Right lobe of liver (tissue), 6 donors: ENCODE results near the gene VGLL4. TPM values are rescaled to one million over a fixed set of nuclear protein-coding genes. Genes with fewer than 3 reads are reported as not detected.

Source experiments
- ATAC-seq, 4 donors: fragments of 200-7000 bp; cut with Tn5 transposase; one replicate each; pipeline ENCODE4 v1.9.1; 2020; ENCODE audit warnings: mild to moderate bottlenecking in 4 of 4, moderate library complexity in 4 of 4
- DNase-seq, 3 donors: peaks; one replicate each; pipeline ENCODE4 v3.0.0-alpha.2; 2020
- H3K27ac ChIP-seq, 3 donors: fragments of 200-600 bp; one replicate each; pipeline ENCODE4 v1.8.0; 2022
- H3K27me3 ChIP-seq, 2 donors: fragments of 200-600 bp; one replicate each; pipeline ENCODE4 v1.8.0; 2022
- H3K36me3 ChIP-seq, 4 donors: fragments of 200-600 bp; sonication (generic) in 1 of 4; one replicate each; pipeline versions ENCODE4 v1.5.1 to v1.8.0; 2017 to 2022; ENCODE audit warnings: control low read depth in 1 of 4
- H3K4me1 ChIP-seq, 4 donors: fragments of 200-600 bp; sonication (generic) in 1 of 4; one replicate each; pipeline versions ENCODE4 v1.5.1 to v1.8.0; 2017 to 2022; ENCODE audit warnings: control low read depth in 1 of 4
- H3K4me3 ChIP-seq, 3 donors: fragments of 200-600 bp; one replicate each; pipeline ENCODE4 v1.8.0; 2022
- H3K9me3 ChIP-seq, 4 donors: fragments of 200-600 bp; sonication (generic) in 1 of 4; one replicate each; pipeline versions ENCODE4 v1.5.1 to v1.8.0; 2017 to 2022; ENCODE audit warnings: control low read depth in 1 of 4
- CTCF ChIP-seq, 4 donors: fragments of 200-600 bp in 3 of 4; fragments of 450-650 bp in 1 of 4; IDR thresholded peaks; one replicate each; pipeline versions ENCODE4 v1.5.1 to v1.8.0; 2016 to 2022; ENCODE audit warnings: antibody characterized with exemption in 4 of 4, mild to moderate bottlenecking in 2 of 4
- POLR2A ChIP-seq: fragments of 450-650 bp; IDR thresholded peaks from one replicate; pipeline ENCODE4 v1.6.1; 2017; ENCODE audit warnings: antibody characterized with exemption, mild to moderate bottlenecking
- WGBS: methylation state at CpG from one replicate; pipeline ENCODE4 v1.1.6; 2018; ENCODE audit warnings: low coverage, low lambda C conversion rate; ENCODE audit not compliant: insufficient coverage; ENCODE audit errors: missing lambda C conversion rate; 5-methylcytosine and 5-hydroxymethylcytosine counted together
- intact Hi-C, 2 donors: fragments of 100-400 bp; cut with DNase I; formaldehyde crosslinking; loops; one replicate each; pipeline versions ENCODE4 v1.11.2 to v1.14.1; 2022
- total RNA-seq, 6 experiments: library from RNA; depleted of rRNA in 2 of 6; stranded (reverse); fragments of >200 nt in 2 of 6; fragmentation: NEBNext Ultra II Directional in 3 of 6; extraction: Animal tissue kit (Norgen Biotek cat#: 25700) in 3 of 6; gene quantifications; one replicate each; pipeline versions ENCODE4 v1.1.0 to v1.2.4, GENCODE V29; 2016 to 2023
- donor health status: DM: no; HTN: yes; CAD: no.
- donor health status: DM: no; HTN: no; CAD: no.
- donor health status: DM: no; HTN: no; CAD: no.
- donor health status: DM: no; HTN: yes; CAD: no.
- donor health status: DM: no; HTN: yes; CAD: no.

VGLL4 gene
- total RNA-seq, 6 experiments from 2014 or later = 10.4 to 22.4 (median 15.2) TPM

DNA sequence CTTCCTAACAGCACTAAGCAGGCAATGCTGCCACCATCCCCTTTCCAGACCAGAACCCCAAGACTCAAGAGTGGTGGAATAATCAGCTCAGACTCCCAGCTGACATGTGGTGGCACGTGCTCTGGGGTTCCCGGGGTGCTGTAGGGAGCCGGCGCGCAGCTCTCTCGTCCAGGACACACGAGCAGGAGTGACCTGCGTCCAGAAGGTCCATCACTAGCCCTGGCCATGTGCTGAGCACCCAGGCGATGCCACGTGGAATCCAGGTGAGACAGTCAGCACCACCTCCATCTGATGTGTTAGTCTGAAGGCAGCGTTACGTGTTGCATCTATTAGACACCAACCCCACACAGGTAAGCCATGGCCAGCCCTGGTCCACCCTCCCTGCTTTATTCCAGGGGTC is 78.2 kb downstream of the VGLL4 start:
- H3K4me1 ChIP-seq = no peaks in the 10 kb centered on the region
- WGBS = no CpG with 5 or more reads among the region's 12 CpGs
- TF ChIP-seq POLR2A (no peak), CTCF (IDR thresholded peaks at IDR 0.05) (no peak)
- no peak overlapping the region for H3K4me3 ChIP-seq
- intact Hi-C loops = no loop called here
- ATAC-seq (no peak), DNase-seq (no peak)
- peaks cover 0 to 5% (median 1%) of the 10 kb centered on the region in 4 donors for H3K36me3 ChIP-seq
- no peaks in the 10 kb centered on the region for H3K9me3 ChIP-seq
- no peak overlapping the region for H3K27ac ChIP-seq
- no peaks in the 10 kb centered on the region for H3K27me3 ChIP-seq

DNA sequence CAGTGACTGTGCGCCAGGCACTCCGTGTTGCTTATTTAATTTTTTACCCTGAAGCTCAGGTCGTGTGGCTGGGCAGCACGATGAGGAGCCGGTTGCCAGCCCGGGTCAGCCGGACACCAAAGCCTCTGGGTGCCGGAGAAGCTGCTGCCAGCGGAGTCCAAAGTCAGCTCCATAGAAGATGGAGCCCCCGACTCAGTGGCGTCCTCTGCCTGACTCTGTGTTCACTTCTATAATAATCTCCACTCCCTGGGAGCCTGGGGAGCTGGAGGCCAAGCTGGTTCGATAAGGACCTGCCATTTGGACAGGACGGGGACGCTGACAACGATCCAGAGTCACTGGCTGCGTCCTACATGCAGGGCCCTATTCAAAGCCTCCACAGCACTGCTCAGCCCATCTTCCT is 78.6 kb downstream of the VGLL4 start:
- intact Hi-C loops = no loop called here
- DNase-seq (no peak), ATAC-seq (no peak)
- Histone ChIP-seq H3K27me3 (no peaks in the 10 kb centered on the region), H3K27ac (no peak overlapping the region), H3K9me3 (no peaks in the 10 kb centered on the region), H3K4me3 (no peak overlapping the region), H3K4me1 (no peaks in the 10 kb centered on the region), H3K36me3 (peaks cover 0 to 5% (median 1%) of the 10 kb centered on the region in 4 donors)
- TF ChIP-seq POLR2A (no peak), CTCF (IDR thresholded peaks at IDR 0.05) (no peak)
- 60% methylated on average over 1 of the region's 16 CpGs for WGBS

- 100% methylated on average over 2 of the region's 19 CpGs for WGBS
- ATAC-seq (no peak), DNase-seq (no peak)
- Histone ChIP-seq H3K36me3 (peaks cover 0 to 5% (median 1%) of the 10 kb centered on the region in 4 donors), H3K27me3 (no peaks in the 10 kb centered on the region), H3K4me1 (no peaks in the 10 kb centered on the region), H3K27ac (no peak overlapping the region), H3K4me3 (no peak overlapping the region), H3K9me3 (no peaks in the 10 kb centered on the region)
- intact Hi-C loops = no loop called here
- TF ChIP-seq CTCF (IDR thresholded peaks at IDR 0.05) (no peak), POLR2A (no peak)
These were observed 79.1 kb downstream of the VGLL4 start for GRCh38 chr3:11564577-11565001.

DNA sequence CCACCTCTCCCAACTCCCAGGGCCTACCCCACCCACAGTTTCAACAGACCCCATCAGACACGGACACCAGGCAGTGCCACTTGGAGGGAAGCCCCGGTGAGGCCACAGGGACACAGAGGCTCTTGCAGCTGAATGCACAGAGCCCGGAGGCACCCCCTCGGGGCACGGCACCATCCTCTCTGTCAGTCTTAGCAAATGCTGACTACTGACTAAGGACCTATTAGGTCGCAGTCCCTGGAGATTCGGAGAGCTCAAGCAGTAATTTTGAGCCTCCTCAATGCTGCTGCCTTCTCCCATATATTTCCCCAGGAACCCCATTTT is 79.9 kb downstream of the VGLL4 start:
- WGBS = 100% methylated on average over 2 of the region's 7 CpGs
- intact Hi-C loops = no loop called here
- peaks cover 0 to 5% (median 1%) of the 10 kb centered on the region in 4 donors for H3K36me3 ChIP-seq
- no peak for TF ChIP-seq CTCF (IDR thresholded peaks at IDR 0.05)
- no peak for TF ChIP-seq POLR2A
- H3K9me3 ChIP-seq = no peaks in the 10 kb centered on the region
- H3K27ac ChIP-seq = no peak overlapping the region
- ATAC-seq (no peak), DNase-seq (no peak)
- H3K27me3 ChIP-seq = no peaks in the 10 kb centered on the region
- no peaks in the 10 kb centered on the region for H3K4me1 ChIP-seq
- H3K4me3 ChIP-seq = no peak overlapping the region
